ENCODE data around the gene KRTAP17-1.
"Not testable (repeated sequence)": the region's sequence is repeated elsewhere in the genome, so short reads cannot be mapped to it uniquely, and the experiment has no call there.

Gene KRTAP17-1

DNA sequence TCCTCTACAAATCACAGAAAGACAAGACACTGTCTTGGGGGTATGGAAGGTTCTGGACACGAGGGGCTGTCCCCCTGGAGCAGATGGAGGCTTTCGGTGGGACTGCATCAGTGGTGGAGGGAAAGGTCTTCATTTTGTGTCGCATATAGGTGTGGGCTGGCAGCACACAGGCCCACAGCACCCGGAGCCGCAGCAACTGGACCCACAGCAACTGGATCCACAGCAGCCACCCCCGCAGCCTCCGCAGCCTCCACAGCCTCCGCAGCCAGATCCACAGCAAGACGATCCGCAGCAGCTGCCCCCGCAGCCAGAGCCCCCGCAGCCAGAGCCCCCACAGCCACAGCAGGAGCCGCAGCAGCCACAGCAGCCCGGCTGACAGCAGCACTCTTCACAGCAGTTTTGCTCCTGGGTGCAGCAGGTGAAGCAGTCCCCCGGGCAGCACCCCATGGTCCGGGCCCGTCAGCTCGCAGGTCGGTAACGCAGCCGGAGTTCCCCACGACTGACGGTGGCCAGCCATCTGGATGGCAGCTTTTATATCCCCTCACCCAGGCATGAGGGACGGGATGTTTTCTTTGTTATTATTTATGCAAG, at the start of gene KRTAP17-1:
Gene KRTAP17-1, minus strand, starts transcription at position 507 of the 591 bp plus-strand sequence. Its CDS starts 60 bp downstream, at position 447.
- H3K27me3 ChIP-seq (ENCODE audit: control insufficient read depth, insufficient read depth, low read length), result no peaks in the 10 kb centered on the region
- no peak within 1 kb of the TSS for H3K27ac ChIP-seq (ENCODE audit: low read depth, low read length)
- peaks cover 6% of the 10 kb centered on the region; the same call in 1 of the 2 replicates for H3K9me3 ChIP-seq (ENCODE audit: control insufficient read depth, insufficient read depth, low read length)
- no peak within 1 kb of the TSS for H3K9ac ChIP-seq (ENCODE audit: low read depth, low read length)
- no peaks in the 10 kb centered on the region for H3K4me1 ChIP-seq (ENCODE audit: control insufficient read depth, insufficient read depth, low read length)
- H3K36me3 ChIP-seq (ENCODE audit: control insufficient read depth, insufficient read depth, low read length), result no peaks in the 10 kb centered on the region
- no peak within 1 kb of the TSS for H3K4me3 ChIP-seq (ENCODE audit: low read depth, low read length)

DNA sequence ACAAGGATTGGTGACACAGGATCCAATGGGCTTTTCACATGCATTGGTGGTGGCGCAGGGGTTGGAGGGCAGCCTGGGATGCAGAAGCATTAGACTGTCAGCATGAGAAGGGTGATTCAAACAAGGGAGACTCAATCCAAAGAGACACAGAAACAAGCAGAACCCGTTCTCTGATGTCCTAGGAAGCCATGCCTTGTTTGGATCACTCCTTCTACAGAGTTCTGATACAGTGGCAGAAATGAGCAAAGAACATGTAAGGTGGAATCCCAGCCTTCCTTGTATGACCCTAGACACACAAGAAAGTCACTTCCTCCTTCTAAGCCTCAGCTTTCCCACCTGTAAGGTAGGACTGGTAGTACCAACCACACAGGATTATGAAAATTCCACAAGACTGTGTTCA, 48.4 kb upstream of the KRTAP17-1 start:
- Histone ChIP-seq H3K36me3 (ENCODE audit: control insufficient read depth, insufficient read depth, low read length) (no peaks in the 10 kb centered on the region), H3K27me3 (ENCODE audit: control insufficient read depth, insufficient read depth, low read length) (no peaks in the 10 kb centered on the region), H3K27ac (ENCODE audit: low read depth, low read length) (no peak overlapping the region), H3K9ac (ENCODE audit: low read depth, low read length) (no peak overlapping the region), H3K9me3 (ENCODE audit: control insufficient read depth, insufficient read depth, low read length) (peaks cover 3% of the 10 kb centered on the region; the same call in 1 of the 2 replicates), H3K4me1 (ENCODE audit: control insufficient read depth, insufficient read depth, low read length) (no peaks in the 10 kb centered on the region), H3K4me3 (ENCODE audit: low read depth, low read length) (no peak overlapping the region)

DNA sequence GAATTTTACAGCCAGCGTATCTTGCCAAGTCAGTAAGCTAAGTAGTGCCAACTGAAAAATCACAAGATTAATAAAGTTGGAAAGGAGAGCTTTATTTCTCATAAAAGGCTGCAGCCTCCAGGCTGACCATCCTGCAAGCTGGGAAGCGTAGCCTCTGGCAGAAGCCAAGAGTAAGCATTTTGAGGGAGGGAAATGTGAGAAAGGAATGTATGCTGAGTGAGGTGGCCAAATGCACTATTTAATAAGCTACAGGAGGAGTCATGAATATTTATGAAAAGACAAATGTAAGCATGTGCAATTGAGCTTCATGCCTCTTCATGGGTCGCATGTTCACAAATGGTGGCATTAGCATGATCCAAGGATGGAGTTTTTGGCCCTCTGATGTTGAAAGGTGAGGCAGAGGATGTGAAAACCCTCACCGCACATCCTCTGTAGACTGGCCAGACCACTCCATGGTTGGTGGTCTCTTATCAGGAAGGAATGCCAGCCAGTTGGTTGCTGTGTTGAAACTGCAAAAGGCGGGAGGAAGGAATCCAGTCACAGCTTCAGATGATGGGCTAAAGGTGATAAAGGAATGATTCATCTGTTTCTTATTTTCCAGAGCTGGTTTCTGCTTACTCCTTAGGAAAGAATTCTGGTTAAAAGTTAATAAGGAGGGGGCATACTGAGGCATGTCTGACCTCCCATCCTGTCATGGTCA, 44.9 kb upstream of the KRTAP17-1 start:
- peaks cover 3% of the 10 kb centered on the region; the same call in 1 of the 2 replicates for H3K9me3 ChIP-seq (ENCODE audit: control insufficient read depth, insufficient read depth, low read length)
- H3K4me3 ChIP-seq (ENCODE audit: low read depth, low read length), result no peak overlapping the region
- H3K27me3 ChIP-seq (ENCODE audit: control insufficient read depth, insufficient read depth, low read length), result no peaks in the 10 kb centered on the region
- no peaks in the 10 kb centered on the region for H3K4me1 ChIP-seq (ENCODE audit: control insufficient read depth, insufficient read depth, low read length)
- H3K9ac ChIP-seq (ENCODE audit: low read depth, low read length), result no peak overlapping the region
- H3K36me3 ChIP-seq (ENCODE audit: control insufficient read depth, insufficient read depth, low read length), result no peaks in the 10 kb centered on the region
- no peak overlapping the region for H3K27ac ChIP-seq (ENCODE audit: low read depth, low read length)

DNA sequence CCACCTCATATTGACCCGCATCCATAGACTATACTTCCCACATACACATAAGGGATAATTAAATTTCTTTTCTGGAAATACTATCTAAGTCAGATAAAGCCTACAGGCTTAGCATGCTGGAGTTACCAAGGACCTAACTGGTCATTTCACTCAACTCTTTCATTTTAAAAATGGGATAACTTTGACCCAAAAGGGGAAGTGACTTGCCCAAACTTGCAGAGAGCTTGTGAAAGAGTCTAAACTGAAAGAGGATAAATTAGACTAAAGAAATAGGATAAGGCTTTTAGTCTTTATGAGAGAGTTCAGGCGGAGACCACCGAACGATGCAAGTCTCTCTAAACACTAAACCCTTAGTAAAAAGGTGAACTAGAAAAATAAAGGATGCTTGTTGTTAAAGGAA, 39.0 kb upstream of the KRTAP17-1 start:
- no peak overlapping the region for H3K4me3 ChIP-seq (ENCODE audit: low read depth, low read length)
- no peak overlapping the region for H3K27ac ChIP-seq (ENCODE audit: low read depth, low read length)
- H3K27me3 ChIP-seq (ENCODE audit: control insufficient read depth, insufficient read depth, low read length), result no peaks in the 10 kb centered on the region
- H3K4me1 ChIP-seq (ENCODE audit: control insufficient read depth, insufficient read depth, low read length), result no peaks in the 10 kb centered on the region
- no peaks in the 10 kb centered on the region for H3K36me3 ChIP-seq (ENCODE audit: control insufficient read depth, insufficient read depth, low read length)
- no peak overlapping the region for H3K9ac ChIP-seq (ENCODE audit: low read depth, low read length)
- H3K9me3 ChIP-seq (ENCODE audit: control insufficient read depth, insufficient read depth, low read length), result no peaks in the 10 kb centered on the region

- H3K4me1 ChIP-seq (ENCODE audit: control insufficient read depth, insufficient read depth, low read length), result no peaks in the 10 kb centered on the region
- no peaks in the 10 kb centered on the region for H3K27me3 ChIP-seq (ENCODE audit: control insufficient read depth, insufficient read depth, low read length)
- no peak overlapping the region for H3K27ac ChIP-seq (ENCODE audit: low read depth, low read length)
- H3K9ac ChIP-seq (ENCODE audit: low read depth, low read length), result no peak overlapping the region
- H3K9me3 ChIP-seq (ENCODE audit: control insufficient read depth, insufficient read depth, low read length), result no peaks in the 10 kb centered on the region
- H3K36me3 ChIP-seq (ENCODE audit: control insufficient read depth, insufficient read depth, low read length), result no peaks in the 10 kb centered on the region
- no peak overlapping the region for H3K4me3 ChIP-seq (ENCODE audit: low read depth, low read length)
These were observed 37.3 kb upstream of the KRTAP17-1 start for GRCh38 chr17:41352597-41353366.

- no peak overlapping the region for H3K9ac ChIP-seq (ENCODE audit: low read depth, low read length)
- no peak overlapping the region for H3K27ac ChIP-seq (ENCODE audit: low read depth, low read length)
- no peaks in the 10 kb centered on the region for H3K27me3 ChIP-seq (ENCODE audit: control insufficient read depth, insufficient read depth, low read length)
- no peaks in the 10 kb centered on the region for H3K4me1 ChIP-seq (ENCODE audit: control insufficient read depth, insufficient read depth, low read length)
- H3K9me3 ChIP-seq (ENCODE audit: control insufficient read depth, insufficient read depth, low read length), result no peaks in the 10 kb centered on the region
- no peaks in the 10 kb centered on the region for H3K36me3 ChIP-seq (ENCODE audit: control insufficient read depth, insufficient read depth, low read length)
- no peak overlapping the region for H3K4me3 ChIP-seq (ENCODE audit: low read depth, low read length)
These were observed 35.7 kb upstream of the KRTAP17-1 start for GRCh38 chr17:41351177-41351576.

GRCh38 chr17:41350381-41350878, 34.9 kb upstream of the KRTAP17-1 start, which contains the start of gene KRT33A:
Gene KRT33A, minus strand, starts transcription at chr17:41350828. Its CDS starts 61 bp downstream, at chr17:41350767.
- H3K4me1 ChIP-seq (ENCODE audit: control insufficient read depth, insufficient read depth, low read length); H3K9me3 ChIP-seq (ENCODE audit: control insufficient read depth, insufficient read depth, low read length); H3K27me3 ChIP-seq (ENCODE audit: control insufficient read depth, insufficient read depth, low read length); H3K9ac ChIP-seq (ENCODE audit: low read depth, low read length); H3K27ac ChIP-seq (ENCODE audit: low read depth, low read length); H3K36me3 ChIP-seq (ENCODE audit: control insufficient read depth, insufficient read depth, low read length); H3K4me3 ChIP-seq (ENCODE audit: low read depth, low read length): not testable (repeated sequence)

DNA sequence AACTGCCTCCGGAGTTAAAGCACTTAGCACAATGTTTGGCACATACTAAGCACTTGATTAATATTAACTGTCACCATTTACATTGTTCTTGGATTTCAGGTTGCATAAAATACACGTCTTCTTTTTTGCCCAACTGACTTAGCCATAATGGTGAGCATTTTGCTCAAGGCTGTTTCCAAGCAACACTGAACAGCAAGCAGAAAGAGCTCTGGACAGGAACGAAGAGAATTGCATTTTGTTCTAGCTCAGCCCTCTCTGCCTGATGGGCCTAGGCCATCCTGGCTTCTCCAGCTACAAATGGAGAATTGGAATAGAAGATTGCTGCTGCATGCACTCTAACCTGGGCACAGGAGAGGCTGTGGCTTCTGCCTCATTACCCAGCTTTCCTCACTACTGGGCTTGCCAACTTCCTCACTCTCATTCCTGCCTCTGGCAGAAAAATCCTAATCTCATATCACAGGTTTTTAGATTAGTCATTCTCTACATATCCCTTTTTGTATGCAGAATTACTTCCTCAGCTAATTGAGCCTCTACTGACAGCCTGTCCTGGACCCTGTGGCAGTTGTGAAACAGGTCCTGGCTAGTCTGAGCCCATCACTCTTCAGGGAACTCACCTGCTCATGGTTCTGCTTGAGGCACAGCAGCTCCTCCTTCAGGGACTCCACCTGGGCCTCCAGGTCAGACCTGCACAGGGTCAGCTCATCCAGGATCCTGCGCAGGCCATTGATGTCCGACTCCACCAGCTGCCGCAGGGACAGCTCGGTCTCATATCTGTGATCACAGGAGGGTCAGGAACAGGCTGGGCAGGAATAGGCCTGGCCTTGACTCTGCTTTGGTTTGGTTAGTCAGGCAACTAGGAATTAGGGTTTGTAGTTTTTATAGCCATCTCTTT, 32.6 kb upstream of the KRTAP17-1 start:
- H3K9me3 ChIP-seq (ENCODE audit: control insufficient read depth, insufficient read depth, low read length), result no peaks in the 10 kb centered on the region; the same call in 1 of the 2 replicates

DNA sequence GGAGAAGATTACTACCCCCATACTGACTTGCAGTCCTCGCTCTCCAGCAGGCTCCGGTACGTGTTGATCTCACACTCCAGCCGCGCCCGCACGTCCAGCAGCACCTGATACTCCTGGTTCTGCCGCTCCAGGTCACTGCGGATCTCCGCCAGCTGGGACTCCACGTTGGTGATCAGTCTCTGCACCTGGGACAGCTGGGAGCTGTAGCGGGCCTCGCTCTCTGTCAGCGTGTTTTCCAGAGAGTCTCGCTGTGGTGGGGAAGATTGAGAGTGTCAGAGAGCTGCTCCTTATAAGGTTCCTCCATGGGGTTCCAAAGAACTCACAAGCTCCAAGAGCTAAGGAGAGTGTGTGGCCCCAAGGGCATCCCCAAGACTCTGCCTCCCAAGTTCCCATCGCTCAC, 30.9 kb upstream of the KRTAP17-1 start:
- H3K9me3 ChIP-seq (ENCODE audit: control insufficient read depth, insufficient read depth, low read length); H3K27me3 ChIP-seq (ENCODE audit: control insufficient read depth, insufficient read depth, low read length); H3K36me3 ChIP-seq (ENCODE audit: control insufficient read depth, insufficient read depth, low read length); H3K27ac ChIP-seq (ENCODE audit: low read depth, low read length); H3K9ac ChIP-seq (ENCODE audit: low read depth, low read length); H3K4me1 ChIP-seq (ENCODE audit: control insufficient read depth, insufficient read depth, low read length); H3K4me3 ChIP-seq (ENCODE audit: low read depth, low read length): not testable (repeated sequence)

More for the DNA sequence above, 32.6 kb upstream of the KRTAP17-1 start:
- Histone ChIP-seq H3K27me3 (ENCODE audit: control insufficient read depth, insufficient read depth, low read length) (no peaks in the 10 kb centered on the region), H3K27ac (ENCODE audit: low read depth, low read length) (no peak overlapping the region), H3K9ac (ENCODE audit: low read depth, low read length) (no peak overlapping the region), H3K36me3 (ENCODE audit: control insufficient read depth, insufficient read depth, low read length) (no peaks in the 10 kb centered on the region), H3K4me3 (ENCODE audit: low read depth, low read length) (no peak overlapping the region), H3K4me1 (ENCODE audit: control insufficient read depth, insufficient read depth, low read length) (no peaks in the 10 kb centered on the region)

GRCh38 chr17:41345992-41346391, 30.5 kb upstream of the KRTAP17-1 start:
- no peaks in the 10 kb centered on the region for H3K27me3 ChIP-seq (ENCODE audit: control insufficient read depth, insufficient read depth, low read length)
- H3K9me3 ChIP-seq (ENCODE audit: control insufficient read depth, insufficient read depth, low read length), result peaks cover 3% of the 10 kb centered on the region
- H3K27ac ChIP-seq (ENCODE audit: low read depth, low read length), result no peak overlapping the region
- H3K9ac ChIP-seq (ENCODE audit: low read depth, low read length), result no peak overlapping the region
- H3K4me3 ChIP-seq (ENCODE audit: low read depth, low read length), result no peak overlapping the region
- H3K36me3 ChIP-seq (ENCODE audit: control insufficient read depth, insufficient read depth, low read length), result no peaks in the 10 kb centered on the region
- no peaks in the 10 kb centered on the region for H3K4me1 ChIP-seq (ENCODE audit: control insufficient read depth, insufficient read depth, low read length)

Data from HUES48 (cell line).